ENCODE data around the gene NUP43. TPM values are rescaled to one million over a fixed set of nuclear protein-coding genes. Genes with fewer than 3 reads are reported as not detected.

The NUP43 gene
- total RNA-seq, 1 donor from 2014 or later = 29.8 TPM

DNA sequence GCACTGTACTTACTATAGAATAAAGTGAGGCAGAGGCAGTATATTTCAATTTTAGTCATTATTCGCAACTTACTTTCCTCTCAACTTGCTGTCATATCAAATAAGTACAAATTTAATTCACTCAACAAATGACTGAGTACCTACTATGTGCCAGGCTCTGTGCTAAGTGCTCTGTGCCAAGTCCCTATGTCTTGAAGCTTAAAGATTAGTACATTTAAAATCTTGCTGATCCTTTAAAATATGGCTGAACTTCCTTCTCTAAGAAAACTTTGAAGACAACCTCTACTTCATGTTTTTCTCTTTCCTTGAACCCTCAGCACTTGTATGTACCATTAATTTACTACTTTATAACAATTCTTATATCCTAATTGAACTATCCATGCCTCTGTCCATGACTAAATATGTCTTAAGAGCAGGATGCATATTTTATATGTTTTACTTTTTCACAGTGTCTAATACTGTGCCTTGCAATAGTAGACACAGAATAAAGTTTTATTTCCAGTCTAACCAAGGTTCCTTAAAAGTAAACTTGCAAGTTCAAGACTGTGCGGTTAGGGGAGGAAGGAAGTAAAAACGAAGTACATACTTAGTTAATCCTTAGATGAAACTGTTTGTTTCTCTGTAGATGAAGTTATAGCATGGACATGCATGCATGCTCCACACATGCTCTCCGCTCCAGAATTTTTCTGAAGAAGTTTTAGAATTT lies 18.4 kb downstream of the NUP43 start:
- no peak for DNase-seq (ENCODE audit: low read depth)
- H3K4me3 ChIP-seq (ENCODE audit: low read depth, low read length) = no peak overlapping the region
- TF ChIP-seq, protein P1, sequence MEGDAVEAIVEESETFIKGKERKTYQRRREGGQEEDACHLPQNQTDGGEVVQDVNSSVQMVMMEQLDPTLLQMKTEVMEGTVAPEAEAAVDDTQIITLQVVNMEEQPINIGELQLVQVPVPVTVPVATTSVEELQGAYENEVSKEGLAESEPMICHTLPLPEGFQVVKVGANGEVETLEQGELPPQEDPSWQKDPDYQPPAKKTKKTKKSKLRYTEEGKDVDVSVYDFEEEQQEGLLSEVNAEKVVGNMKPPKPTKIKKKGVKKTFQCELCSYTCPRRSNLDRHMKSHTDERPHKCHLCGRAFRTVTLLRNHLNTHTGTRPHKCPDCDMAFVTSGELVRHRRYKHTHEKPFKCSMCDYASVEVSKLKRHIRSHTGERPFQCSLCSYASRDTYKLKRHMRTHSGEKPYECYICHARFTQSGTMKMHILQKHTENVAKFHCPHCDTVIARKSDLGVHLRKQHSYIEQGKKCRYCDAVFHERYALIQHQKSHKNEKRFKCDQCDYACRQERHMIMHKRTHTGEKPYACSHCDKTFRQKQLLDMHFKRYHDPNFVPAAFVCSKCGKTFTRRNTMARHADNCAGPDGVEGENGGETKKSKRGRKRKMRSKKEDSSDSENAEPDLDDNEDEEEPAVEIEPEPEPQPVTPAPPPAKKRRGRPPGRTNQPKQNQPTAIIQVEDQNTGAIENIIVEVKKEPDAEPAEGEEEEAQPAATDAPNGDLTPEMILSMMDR (conservative IDR thresholded peaks at IDR 0.05; ENCODE audit: low read depth, low read length) = no peak

DNA sequence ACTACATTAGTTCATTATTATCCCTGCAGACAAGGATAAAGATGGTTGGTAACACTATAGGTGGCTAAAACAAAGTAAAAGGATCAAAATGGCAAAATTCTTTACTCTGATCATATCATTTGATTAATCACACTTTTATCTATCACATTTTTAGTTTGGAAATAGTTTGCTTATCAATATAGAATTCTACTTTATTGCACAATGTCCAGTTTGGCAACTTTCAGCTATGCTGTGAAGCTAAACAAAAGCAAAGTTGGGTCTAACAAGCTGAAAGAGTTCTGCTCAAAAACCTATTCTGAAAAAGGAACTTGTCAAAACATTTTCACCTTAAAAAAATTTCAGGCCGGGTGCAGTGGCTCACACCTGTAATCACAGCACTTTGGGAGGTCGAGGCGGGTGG lies 20.5 kb downstream of the NUP43 start:
- TF ChIP-seq, protein P1 (conservative IDR thresholded peaks at IDR 0.05; ENCODE audit: low read depth, low read length) = no peak
- H3K4me3 ChIP-seq (ENCODE audit: low read depth, low read length) = no peak overlapping the region
- DNase-seq (ENCODE audit: low read depth) = no peak

DNA sequence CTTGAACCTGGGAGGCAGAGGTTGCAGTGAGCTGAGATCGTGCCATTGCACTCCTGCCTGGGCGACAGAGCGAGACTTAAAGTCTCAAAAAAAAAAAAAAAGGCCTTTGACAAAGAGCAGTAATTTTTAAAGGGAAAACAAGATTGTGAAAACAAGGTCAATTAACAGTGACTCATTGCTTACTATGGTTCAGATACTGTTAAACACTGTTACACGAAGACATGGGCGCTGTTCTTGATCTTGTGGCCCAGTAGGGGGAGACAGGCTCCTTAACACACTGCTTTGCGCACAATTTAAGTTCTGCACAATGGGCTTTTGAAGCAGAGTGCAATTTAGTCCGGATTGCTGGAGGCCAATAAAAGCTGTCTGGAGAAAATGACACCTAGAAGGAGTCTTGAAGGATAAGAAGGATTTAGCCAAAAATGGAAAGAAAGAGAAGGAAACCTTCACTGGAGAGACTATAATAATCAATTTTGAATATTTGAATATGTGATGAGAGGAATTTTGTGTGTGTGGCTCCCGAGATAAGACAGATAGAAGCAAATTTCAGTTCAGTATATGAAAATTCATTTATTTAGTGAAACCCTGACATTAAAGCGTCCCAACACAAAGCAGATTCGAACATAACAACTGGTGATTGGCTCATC lies 22.4 kb downstream of the NUP43 start:
- TF ChIP-seq, protein P1 (conservative IDR thresholded peaks at IDR 0.05; ENCODE audit: low read depth, low read length) = peak; percentile 92
- peak; percentile 66 for DNase-seq (ENCODE audit: low read depth)
- H3K4me3 ChIP-seq (ENCODE audit: low read depth, low read length) = no peak overlapping the region

DNA sequence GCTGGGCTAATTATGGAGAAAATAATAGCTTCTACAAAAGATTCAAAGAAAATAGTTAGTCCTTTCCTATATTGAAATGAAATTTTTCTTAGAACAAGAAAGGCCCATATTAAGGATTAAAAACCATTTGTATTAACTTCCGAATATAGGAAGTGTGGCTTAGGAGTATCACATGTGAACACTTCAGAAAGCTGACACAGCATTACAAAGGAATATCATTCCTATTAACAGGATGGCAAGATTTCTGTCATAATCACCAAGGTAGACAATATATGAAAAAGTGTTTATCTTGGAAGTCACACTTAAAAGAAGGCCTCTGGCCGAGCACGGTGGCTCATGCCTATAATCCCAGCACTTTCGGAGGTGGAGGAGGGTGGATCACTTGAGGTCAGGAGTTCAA lies 23.1 kb downstream of the NUP43 start:
- no peak overlapping the region for H3K4me3 ChIP-seq (ENCODE audit: low read depth, low read length)

DNA sequence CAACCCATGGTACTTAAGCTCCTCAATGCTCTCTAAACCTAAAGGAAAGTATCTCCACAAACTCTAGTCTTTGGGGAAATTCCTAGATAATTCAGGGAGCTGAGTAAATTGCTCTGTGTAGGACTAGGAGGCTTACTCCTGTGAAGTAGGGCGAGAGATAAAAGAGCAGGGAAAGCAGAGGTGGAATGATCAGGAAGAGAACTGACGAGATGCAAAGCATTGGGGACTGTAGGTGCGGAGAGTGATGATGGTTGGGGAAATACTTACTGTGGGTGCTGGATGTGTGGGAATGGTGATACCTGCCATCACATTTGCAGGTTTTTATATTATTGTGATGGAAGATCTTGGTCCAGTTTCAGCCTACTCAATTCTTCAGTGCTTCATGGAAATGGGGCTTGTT lies 26.8 kb downstream of the NUP43 start:
- DNase-seq (ENCODE audit: low read depth) = no peak
- TF ChIP-seq, protein P1 (conservative IDR thresholded peaks at IDR 0.05; ENCODE audit: low read depth, low read length) = no peak
- no peak overlapping the region for H3K4me3 ChIP-seq (ENCODE audit: low read depth, low read length)

More for the DNA sequence above, 23.1 kb downstream of the NUP43 start:
- TF ChIP-seq, protein P1 (conservative IDR thresholded peaks at IDR 0.05; ENCODE audit: low read depth, low read length) = no peak
- DNase-seq (ENCODE audit: low read depth) = no peak

DNA sequence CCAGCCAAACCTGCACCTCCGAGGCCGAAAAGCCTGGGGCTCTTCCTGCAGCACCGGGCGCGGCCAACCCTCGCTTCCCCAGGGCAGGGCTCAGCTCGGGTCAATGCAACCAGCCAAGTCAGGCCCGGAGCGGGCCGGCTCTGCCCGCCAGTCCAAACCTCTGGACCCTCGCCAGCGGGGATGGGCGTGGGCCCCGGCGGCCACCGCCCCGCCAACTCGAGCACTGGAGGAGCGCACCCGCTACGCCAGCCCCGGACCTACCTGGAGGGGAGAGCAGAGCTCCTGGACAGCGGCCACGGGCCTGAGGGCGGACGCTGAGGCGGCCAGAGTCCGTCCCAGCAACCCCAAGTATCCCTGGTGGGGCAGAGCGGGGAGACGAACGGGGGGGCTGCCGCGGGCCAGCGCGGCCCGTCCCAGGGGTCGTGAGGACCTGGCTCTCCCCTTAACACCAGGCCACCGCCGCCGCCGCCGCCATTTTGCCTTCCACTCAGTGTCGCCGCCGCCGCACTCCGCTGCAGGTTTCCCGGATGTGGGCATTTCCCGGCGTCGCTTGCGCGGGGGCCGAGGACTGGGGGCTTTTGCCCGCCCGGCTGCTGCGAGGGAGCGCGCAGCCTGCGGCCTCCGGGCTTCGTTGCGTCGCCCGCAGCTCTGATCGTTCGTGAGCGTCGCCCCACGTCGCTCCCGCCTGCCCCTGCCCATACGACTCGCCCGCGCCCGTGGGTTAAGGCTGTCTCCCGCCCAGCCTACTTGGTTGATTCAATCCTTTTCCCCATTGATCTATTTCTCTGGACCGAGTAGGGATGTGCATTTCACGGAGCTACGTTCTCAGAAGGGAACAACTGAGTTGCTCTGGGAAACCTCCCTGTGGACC lies 28.5 kb downstream of the NUP43 start, which contains the start of gene LATS1:
Gene LATS1, minus strand, starts transcription at position 514 of the 871 bp plus-strand sequence. CDS start 15,975 bp downstream, outside the sequence.
- DNase-seq (ENCODE audit: low read depth) = no peak
- TF ChIP-seq, protein P1 (conservative IDR thresholded peaks at IDR 0.05; ENCODE audit: low read depth, low read length) = no peak
- H3K4me3 ChIP-seq (ENCODE audit: low read depth, low read length) = peak within 1 kb of the TSS; percentile 90
